Gastrocnemius medialis (tissue), 4 donors: Measurements from ENCODE around the gene JAKMIP1.

ENCODE experiments used
- CTCF ChIP-seq, 5 experiments: fragments of 450-650 bp in 3 of 5; fragments of 200-600 bp in 2 of 5; sonication (generic) in 2 of 5; IDR thresholded peaks in 4 of 5; conservative IDR thresholded peaks in 1 of 5; 1 replicate in 4 of 5; 2 replicates in 1 of 5; pipeline ENCODE4 v1.5.1; 2016 to 2019; ENCODE audit warnings: antibody characterized with exemption in 5 of 5, mild to moderate bottlenecking in 3 of 5, moderate library complexity in 3 of 5
- POLR2A ChIP-seq, 2 donors: fragments of 450-650 bp; IDR thresholded peaks; one replicate each; pipeline ENCODE4 v1.6.1; 2017; ENCODE audit warnings: antibody characterized with exemption in 2 of 2, mild to moderate bottlenecking in 2 of 2, moderate library complexity in 2 of 2

- no peak for TF ChIP-seq CTCF (IDR thresholded peaks at IDR 0.05 in 4 of 5, conservative IDR thresholded peaks at IDR 0.05 in 1 of 5)
- no peak for TF ChIP-seq POLR2A (IDR thresholded peaks at IDR 0.05)
Observed at GRCh38 chr4:6235901-6236640, 35.7 kb upstream of the JAKMIP1 start.
